Measurements from ENCODE around the gene EDA2R.

- TF ChIP-seq CTCF (IDR thresholded peaks at IDR 0.05) (no peak), EP300 (IDR thresholded peaks at IDR 0.05) (no peak), POLR2A (IDR thresholded peaks at IDR 0.05; ENCODE audit: low read depth) (no peak)
These were observed 5.3 kb downstream of the EDA2R start for GRCh38 chrX:66633541-66633940.
